Activated CD4-positive, alpha-beta T cell treated with anti-CD3 and anti-CD28 coated beads for 36 hours (primary cell): Measurements from ENCODE around the gene TUBA8. TPM values are rescaled to one million over a fixed set of nuclear protein-coding genes. Genes with fewer than 3 reads are reported as not detected.
"Not testable (repeated sequence)": the region's sequence is repeated elsewhere in the genome, so short reads cannot be mapped to it uniquely, and the experiment has no call there.

Experiments
- ATAC-seq: fragments of 200-7000 bp; cut with Tn5 transposase; one replicate; pipeline ENCODE4 v1.10.0; 2021; ENCODE audit warnings: mild to moderate bottlenecking, moderate library complexity
- CTCF ChIA-PET: fragments of 350-600 bp; sonication (Branson Sonifier 250); formaldehyde crosslinking; loops from one replicate; lab custom pipeline; 2021; ENCODE audit warnings: antibody characterized with exemption; lab: Charles Lee
- POLR2A ChIA-PET: fragments of 350-600 bp; sonication (Branson Sonifier 250); formaldehyde crosslinking; loops from one replicate; lab custom pipeline; 2021; ENCODE audit warnings: antibody characterized with exemption, inconsistent platforms; lab: Charles Lee
- DNase-seq: peaks from one replicate; pipeline ENCODE4 v3.0.0-alpha.2; 2020
- H3K27ac Mint-ChIP-seq: one replicate; pipeline ENCODE4 v1.8.0; 2021; ENCODE audit warnings: mixed read lengths
- H3K27me3 Mint-ChIP-seq: one replicate; pipeline ENCODE4 v1.8.0; 2021; ENCODE audit warnings: mixed read lengths
- H3K36me3 Mint-ChIP-seq: one replicate; pipeline ENCODE4 v1.8.0; 2021; ENCODE audit warnings: low read depth, mixed read lengths
- H3K4me1 Mint-ChIP-seq: one replicate; pipeline ENCODE4 v1.8.0; 2021; ENCODE audit warnings: mixed read lengths
- H3K4me3 Mint-ChIP-seq: one replicate; pipeline ENCODE4 v1.8.0; 2021; ENCODE audit warnings: mild to moderate bottlenecking, moderate library complexity, mixed read lengths
- H3K9me3 Mint-ChIP-seq: one replicate; pipeline ENCODE4 v1.8.0; 2021; ENCODE audit warnings: low read depth, mixed read lengths
- intact Hi-C, 2 experiments: fragments of 100-400 bp; cut with DNase I in 1 of 2; cut with micrococcal nuclease in 1 of 2; formaldehyde crosslinking; loops; one replicate each; pipeline versions ENCODE4 v1.14.2 to v1.15.1; 2022 to 2024; cut with DNase I, micrococcal nuclease
- total RNA-seq, 2 experiments: library from RNA; stranded (reverse); gene quantifications; one replicate each; pipeline ENCODE4 v1.2.3, GENCODE V29; 2021

Gene TUBA8
- total RNA-seq, 2 experiments from 2014 or later: 1.9 to 2.6 TPM

DNA sequence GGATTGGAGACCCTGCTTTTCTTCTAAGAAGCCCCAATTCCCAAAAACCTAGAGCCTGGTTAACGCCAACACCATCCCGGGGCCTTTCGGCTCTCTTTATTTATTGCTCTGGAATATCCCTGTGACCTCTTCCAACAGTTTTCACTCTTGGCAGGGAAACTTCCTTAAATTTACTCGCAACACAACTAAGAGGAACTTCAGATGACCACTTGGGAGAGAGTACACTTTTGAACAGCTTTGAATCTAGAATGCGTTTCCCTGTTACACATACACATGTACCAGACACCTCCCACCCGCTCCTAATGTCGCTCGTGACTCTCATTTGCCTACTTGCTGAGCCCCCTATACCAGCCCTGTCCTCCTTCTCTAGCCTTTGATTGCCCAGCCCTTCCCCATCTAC lies 19.4 kb downstream of the TUBA8 start:
- Mint-ChIP-seq H3K27me3 (no peaks in the 10 kb centered on the region), H3K4me1 (no peaks in the 10 kb centered on the region), H3K9me3 (no peaks in the 10 kb centered on the region), H3K27ac (no peak overlapping the region), H3K4me3 (no peak overlapping the region), H3K36me3 (peaks cover 5% of the 10 kb centered on the region)
- DNase-seq (no peak), ATAC-seq (no peak)
- POLR2A ChIA-PET: no interaction called here
- CTCF ChIA-PET: no interaction called here
- intact Hi-C loops: no loop called here

DNA sequence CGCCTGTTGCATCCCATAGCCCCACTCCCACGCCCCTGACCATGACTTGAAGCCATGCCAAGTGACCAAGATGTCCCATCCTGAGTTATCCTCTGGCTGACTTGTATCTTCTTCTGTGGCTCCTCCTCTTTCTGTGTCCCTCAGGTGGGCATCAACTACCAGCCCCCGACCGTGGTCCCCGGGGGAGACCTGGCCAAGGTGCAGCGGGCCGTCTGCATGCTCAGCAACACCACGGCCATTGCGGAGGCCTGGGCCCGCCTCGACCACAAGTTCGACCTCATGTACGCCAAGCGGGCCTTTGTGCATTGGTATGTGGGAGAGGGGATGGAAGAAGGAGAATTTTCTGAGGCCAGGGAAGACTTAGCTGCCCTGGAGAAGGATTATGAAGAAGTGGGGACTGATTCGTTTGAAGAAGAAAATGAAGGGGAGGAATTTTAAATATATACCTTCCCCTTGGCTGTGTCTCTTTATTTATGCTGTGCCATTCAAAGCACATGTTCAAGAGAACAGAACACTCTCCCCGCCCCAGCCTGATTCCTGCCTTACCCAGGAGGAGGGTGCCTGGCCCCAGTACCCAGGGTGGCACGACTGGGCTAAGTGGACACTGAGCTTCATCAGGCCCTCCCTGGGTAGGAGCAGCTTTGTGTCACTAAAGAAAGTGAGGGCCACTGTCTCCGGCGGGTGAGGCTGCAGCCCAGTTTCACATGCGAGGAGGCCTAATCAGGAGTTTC lies 20.3 kb downstream of the TUBA8 start:
- DNase-seq (no peak), ATAC-seq (no peak)
- POLR2A ChIA-PET: no interaction called here
- no peak overlapping the region for H3K4me3 Mint-ChIP-seq
- CTCF ChIA-PET: no interaction called here
- intact Hi-C loops: no loop called here
- peaks cover 5% of the 10 kb centered on the region for H3K36me3 Mint-ChIP-seq
- no peaks in the 10 kb centered on the region for H3K9me3 Mint-ChIP-seq
- no peaks in the 10 kb centered on the region for H3K27me3 Mint-ChIP-seq
- no peaks in the 10 kb centered on the region for H3K4me1 Mint-ChIP-seq
- H3K27ac Mint-ChIP-seq: no peak overlapping the region

- ATAC-seq (no peak), DNase-seq (no peak)
- ChIA-PET CTCF (interaction anchor here (1.5 kb wide), 1 partner anchor 11 kb away, joined by 8 read pairs; no protein-coding TSS in a partner anchor), POLR2A (no interaction called here)
- Mint-ChIP-seq H3K27me3 (no peaks in the 10 kb centered on the region), H3K4me3 (no peak overlapping the region), H3K27ac (no peak overlapping the region), H3K4me1 (no peaks in the 10 kb centered on the region), H3K36me3 (no peaks in the 10 kb centered on the region), H3K9me3 (no peaks in the 10 kb centered on the region)
- intact Hi-C loops: no loop called here
These were observed 22.8 kb downstream of the TUBA8 start for GRCh38 chr22:18133452-18133851.

DNA sequence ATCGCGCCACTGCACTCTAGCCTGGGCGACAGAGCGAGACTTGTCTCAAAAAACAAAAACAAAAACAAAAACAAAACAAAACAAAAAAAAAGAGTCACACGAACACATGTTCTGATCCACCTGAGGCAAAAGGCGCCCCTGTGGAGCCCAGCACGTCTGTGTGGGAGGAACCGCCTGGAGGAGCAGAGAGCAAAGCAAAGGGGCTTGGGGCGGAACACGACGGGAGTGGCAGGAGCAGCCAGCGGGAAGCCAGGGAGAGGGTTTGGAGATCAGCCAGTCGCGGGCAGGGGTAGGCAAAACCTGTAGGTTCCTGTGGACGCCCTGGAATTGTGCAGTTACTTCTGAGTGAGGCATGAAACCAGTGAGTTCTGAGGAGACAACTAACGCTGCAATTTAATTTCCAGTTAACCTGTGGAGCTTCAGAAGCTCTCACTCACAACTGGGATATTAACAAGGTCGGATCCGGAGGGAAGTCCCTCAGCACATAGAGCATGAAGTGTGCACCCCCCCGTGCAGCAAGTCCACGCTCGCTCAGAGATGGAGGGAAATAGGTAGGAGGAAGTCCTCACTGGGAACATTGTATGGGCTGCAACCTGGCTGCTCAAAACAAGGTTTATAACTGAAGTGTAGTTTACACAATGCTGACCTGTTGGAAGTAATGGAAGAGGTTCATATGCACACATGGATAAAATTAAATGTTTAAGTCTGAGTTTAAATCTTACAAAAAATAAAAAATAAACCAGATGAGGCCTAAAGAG lies 26.1 kb downstream of the TUBA8 start:
- H3K4me3 Mint-ChIP-seq: no peak overlapping the region
- no peaks in the 10 kb centered on the region for H3K9me3 Mint-ChIP-seq
- ATAC-seq (no peak), DNase-seq (no peak)
- no peak overlapping the region for H3K27ac Mint-ChIP-seq
- ChIA-PET POLR2A (no interaction called here), CTCF (no interaction called here)
- peaks cover 4% of the 10 kb centered on the region for H3K36me3 Mint-ChIP-seq
- intact Hi-C loops: no loop called here
- no peaks in the 10 kb centered on the region for H3K4me1 Mint-ChIP-seq
- no peaks in the 10 kb centered on the region for H3K27me3 Mint-ChIP-seq

- H3K36me3 Mint-ChIP-seq, H3K4me3 Mint-ChIP-seq, H3K27me3 Mint-ChIP-seq, ATAC-seq, DNase-seq, H3K9me3 Mint-ChIP-seq, H3K27ac Mint-ChIP-seq, intact Hi-C loops, H3K4me1 Mint-ChIP-seq, CTCF ChIA-PET: not testable (repeated sequence)
- POLR2A ChIA-PET: interaction anchor here (1.3 kb wide), 1 partner anchor 9 kb away, joined by 3 read pairs; the partner anchor contains the start of gene USP18
These were observed 30.4 kb downstream of the TUBA8 start for GRCh38 chr22:18141004-18141403.

DNA sequence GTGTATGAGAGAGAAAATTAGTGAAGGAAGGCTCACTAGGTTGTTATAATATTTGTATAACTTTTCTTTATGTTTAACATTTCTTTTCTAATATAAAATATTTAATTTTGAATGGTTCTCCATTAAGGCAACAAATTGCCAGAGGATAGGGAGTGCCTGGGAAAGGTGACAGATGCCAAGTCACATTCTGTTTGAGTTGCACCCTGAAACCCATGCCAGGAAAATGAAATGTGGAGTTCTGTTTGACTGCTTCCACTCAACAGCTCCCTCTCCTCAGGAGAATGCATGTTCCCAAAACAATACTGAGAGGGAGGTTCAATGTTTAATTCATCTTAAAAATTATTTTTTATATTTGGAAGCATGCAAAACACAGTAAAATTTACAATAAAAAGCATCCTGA lies 33.5 kb downstream of the TUBA8 start:
- ATAC-seq (no peak), DNase-seq (no peak)
- Mint-ChIP-seq H3K4me1 (peaks cover 5% of the 10 kb centered on the region), H3K36me3 (peaks cover 10% of the 10 kb centered on the region), H3K9me3 (no peaks in the 10 kb centered on the region), H3K27ac (no peak overlapping the region), H3K27me3 (no peaks in the 10 kb centered on the region), H3K4me3 (no peak overlapping the region)
- intact Hi-C loops: no loop called here
- ChIA-PET CTCF (interaction anchor here (0.6 to 2.9 kb wide), 2 partner anchors 11 to 24 kb away, joined by 3 to 8 read pairs; no protein-coding TSS in a partner anchor), POLR2A (no interaction called here)

DNA sequence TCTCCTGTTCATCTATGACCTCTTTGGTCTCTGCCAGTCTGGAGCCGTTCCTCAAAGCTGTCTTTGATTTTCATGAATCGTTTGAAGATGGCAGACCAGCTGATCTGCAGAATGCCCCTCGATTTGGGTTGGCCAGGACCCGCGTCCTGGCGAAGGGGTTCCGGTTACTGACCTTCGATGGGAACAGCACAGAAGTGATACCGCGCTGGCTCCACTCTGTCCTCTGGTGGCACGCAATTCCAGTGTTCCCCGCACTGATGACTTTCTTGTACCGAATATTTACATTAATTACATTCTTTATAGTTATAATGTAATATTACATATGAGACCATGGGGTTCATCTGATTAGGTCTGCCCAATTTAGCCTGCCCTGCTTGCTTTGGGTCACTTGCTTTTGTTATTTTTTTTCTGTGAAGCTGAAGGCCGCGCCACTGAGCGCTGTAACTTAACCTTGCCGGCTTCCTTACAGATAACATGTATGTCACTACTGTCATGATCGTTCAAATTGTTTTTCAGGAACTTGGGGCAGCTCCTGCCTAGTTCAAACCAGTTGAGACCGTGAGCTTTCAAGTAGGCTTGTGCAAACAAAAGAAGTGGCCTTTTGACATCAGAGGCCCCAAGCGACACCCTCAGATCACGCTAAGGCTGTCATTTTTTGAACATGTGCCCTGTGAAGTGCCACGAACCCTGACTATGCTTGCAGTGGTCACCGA lies 35.2 kb downstream of the TUBA8 start:
- intact Hi-C loops: loop anchor here in 1 of 2 experiments (5.0 kb wide), 1 partner anchor 69 kb away; the partner anchor contains the start of gene PEX26
- CTCF ChIA-PET: interaction anchor here (1.5 to 2.9 kb wide), 2 partner anchors 13 to 68 kb away, joined by 3 to 8 read pairs; partner anchors contain the start of gene PEX26
- Mint-ChIP-seq H3K27ac (no peak overlapping the region), H3K4me3 (no peak overlapping the region), H3K36me3 (peaks cover 10% of the 10 kb centered on the region), H3K27me3 (no peaks in the 10 kb centered on the region), H3K4me1 (peaks cover 14% of the 10 kb centered on the region), H3K9me3 (no peaks in the 10 kb centered on the region)
- ATAC-seq (no peak), DNase-seq (no peak)
- POLR2A ChIA-PET: no interaction called here

DNA sequence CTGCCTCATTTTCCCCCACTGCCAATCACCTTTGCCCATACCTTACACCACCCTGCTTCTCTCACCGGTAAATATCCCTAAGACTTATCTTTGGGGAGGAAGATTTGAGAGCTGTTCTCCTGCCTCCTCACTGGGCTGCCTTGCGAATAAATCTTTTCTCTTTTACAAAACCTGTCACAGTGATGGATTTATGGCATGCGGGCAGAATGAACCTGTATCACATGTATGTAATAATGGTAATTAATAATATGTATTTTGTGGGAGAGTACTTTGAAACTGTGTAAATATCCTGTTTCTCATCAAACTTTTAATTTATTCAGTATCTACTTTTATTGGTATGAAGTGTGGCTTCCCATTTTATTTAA lies 35.8 kb downstream of the TUBA8 start:
- Mint-ChIP-seq H3K4me1 (peaks cover 19% of the 10 kb centered on the region), H3K36me3 (peaks cover 7% of the 10 kb centered on the region), H3K4me3 (no peak overlapping the region), H3K27me3 (no peaks in the 10 kb centered on the region), H3K9me3 (no peaks in the 10 kb centered on the region), H3K27ac (no peak overlapping the region)
- DNase-seq: no peak
- no peak for ATAC-seq
- ChIA-PET POLR2A (no interaction called here), CTCF (interaction anchor here (1.5 kb wide), 1 partner anchor 68 kb away, joined by 3 read pairs; the partner anchor contains the start of gene PEX26)
- intact Hi-C loops: loop anchor here in 1 of 2 experiments (5.0 kb wide), 1 partner anchor 69 kb away; the partner anchor contains the start of gene PEX26

- Mint-ChIP-seq H3K4me1 (peaks cover 33% of the 10 kb centered on the region), H3K27ac (no peak overlapping the region), H3K36me3 (peaks cover under 1% of the 10 kb centered on the region), H3K4me3 (no peak overlapping the region), H3K27me3 (no peaks in the 10 kb centered on the region), H3K9me3 (no peaks in the 10 kb centered on the region)
- intact Hi-C loops: loop anchor here in 1 of 2 experiments (5.0 kb wide), 1 partner anchor 70 kb away; the partner anchor contains the start of gene PEX26
- DNase-seq: no peak
- ChIA-PET POLR2A (no interaction called here), CTCF (no interaction called here)
- no peak for ATAC-seq
These were observed 37.2 kb downstream of the TUBA8 start for GRCh38 chr22:18147791-18148190.

- CTCF ChIA-PET: no interaction called here
- intact Hi-C loops: loop anchor here in 1 of 2 experiments (5.0 kb wide), 1 partner anchor 71 kb away; the partner anchor contains the start of gene PEX26
- H3K27me3 Mint-ChIP-seq: no peaks in the 10 kb centered on the region
These were observed 37.8 kb downstream of the TUBA8 start for GRCh38 chr22:18148293-18148965.

More at GRCh38 chr22:18148293-18148965, 37.8 kb downstream of the TUBA8 start:
- no peak for ATAC-seq
- Mint-ChIP-seq H3K9me3 (no peaks in the 10 kb centered on the region), H3K4me3 (no peak overlapping the region), H3K36me3 (no peaks in the 10 kb centered on the region), H3K4me1 (peaks cover 35% of the 10 kb centered on the region), H3K27ac (no peak overlapping the region)
- POLR2A ChIA-PET: no interaction called here
- no peak for DNase-seq
